Measurements from ENCODE around the gene SLC44A1.

The SLC44A1 gene

DNA sequence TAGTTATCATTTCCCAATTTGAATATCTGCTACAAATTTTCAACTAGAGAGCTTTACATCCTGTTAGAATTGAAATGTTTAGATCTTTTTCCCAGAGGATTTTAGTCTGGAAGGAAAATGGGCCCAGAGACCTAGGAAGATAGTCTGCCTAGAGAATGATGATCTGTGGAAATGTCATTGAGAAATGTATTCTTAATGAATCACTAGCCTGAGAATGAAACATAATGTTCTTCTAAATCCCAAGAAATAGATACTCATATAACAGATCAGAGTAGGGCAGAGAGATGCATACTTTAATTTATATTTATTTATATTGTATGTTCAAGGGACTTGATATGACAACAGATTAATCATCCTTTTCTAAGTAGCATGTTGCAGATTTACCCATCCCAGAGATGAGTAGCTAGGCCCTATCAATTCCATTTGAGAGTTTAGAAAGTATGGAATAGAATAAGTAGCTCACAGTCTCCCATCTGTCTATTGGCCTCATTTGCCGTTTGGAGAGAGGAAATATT lies 25.1 kb upstream of the SLC44A1 start:
- TF ChIP-seq POU6F1 (CRISPR knock-in tag; IDR thresholded peaks at IDR 0.05; ENCODE audit: borderline replicate concordance, low read depth), result no peak
- no peak for TF ChIP-seq CSDC2 (CRISPR knock-in tag; IDR thresholded peaks at IDR 0.05)
- TF ChIP-seq ESRRG (CRISPR knock-in tag; IDR thresholded peaks at IDR 0.05), result no peak
- no peak for TF ChIP-seq RARB (CRISPR knock-in tag; IDR thresholded peaks at IDR 0.05)
- TF ChIP-seq ZNF70 (CRISPR knock-in tag; IDR thresholded peaks at IDR 0.05), result no peak
- TF ChIP-seq, protein P1, sequence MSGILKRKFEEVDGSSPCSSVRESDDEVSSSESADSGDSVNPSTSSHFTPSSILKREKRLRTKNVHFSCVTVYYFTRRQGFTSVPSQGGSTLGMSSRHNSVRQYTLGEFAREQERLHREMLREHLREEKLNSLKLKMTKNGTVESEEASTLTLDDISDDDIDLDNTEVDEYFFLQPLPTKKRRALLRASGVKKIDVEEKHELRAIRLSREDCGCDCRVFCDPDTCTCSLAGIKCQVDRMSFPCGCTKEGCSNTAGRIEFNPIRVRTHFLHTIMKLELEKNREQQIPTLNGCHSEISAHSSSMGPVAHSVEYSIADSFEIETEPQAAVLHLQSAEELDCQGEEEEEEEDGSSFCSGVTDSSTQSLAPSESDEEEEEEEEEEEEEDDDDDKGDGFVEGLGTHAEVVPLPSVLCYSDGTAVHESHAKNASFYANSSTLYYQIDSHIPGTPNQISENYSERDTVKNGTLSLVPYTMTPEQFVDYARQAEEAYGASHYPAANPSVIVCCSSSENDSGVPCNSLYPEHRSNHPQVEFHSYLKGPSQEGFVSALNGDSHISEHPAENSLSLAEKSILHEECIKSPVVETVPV (CRISPR knock-in tag; IDR thresholded peaks at IDR 0.05), result no peak
- TF ChIP-seq ZNF8 (CRISPR knock-in tag; IDR thresholded peaks at IDR 0.05), result no peak
- no peak for TF ChIP-seq TOX (CRISPR knock-in tag; IDR thresholded peaks at IDR 0.05; ENCODE audit: borderline replicate concordance)
- TF ChIP-seq PPARA (CRISPR knock-in tag; IDR thresholded peaks at IDR 0.05; ENCODE audit: borderline replicate concordance), result no peak
- no peak for TF ChIP-seq ARNTL (CRISPR knock-in tag; IDR thresholded peaks at IDR 0.05; ENCODE audit: borderline replicate concordance, low read depth)
- no peak for TF ChIP-seq OSR1 (CRISPR knock-in tag; IDR thresholded peaks at IDR 0.05)
- TF ChIP-seq ZNF565 (CRISPR knock-in tag; conservative IDR thresholded peaks at IDR 0.05; ENCODE audit: low read depth), result no peak
- no peak for TF ChIP-seq TCF4 (CRISPR knock-in tag; IDR thresholded peaks at IDR 0.05; ENCODE audit: borderline replicate concordance)
- TF ChIP-seq BACH2 (CRISPR knock-in tag; IDR thresholded peaks at IDR 0.05; ENCODE audit: borderline replicate concordance), result no peak
- no peak for TF ChIP-seq ZC3H10 (CRISPR knock-in tag; IDR thresholded peaks at IDR 0.05)
- TF ChIP-seq, protein P2, sequence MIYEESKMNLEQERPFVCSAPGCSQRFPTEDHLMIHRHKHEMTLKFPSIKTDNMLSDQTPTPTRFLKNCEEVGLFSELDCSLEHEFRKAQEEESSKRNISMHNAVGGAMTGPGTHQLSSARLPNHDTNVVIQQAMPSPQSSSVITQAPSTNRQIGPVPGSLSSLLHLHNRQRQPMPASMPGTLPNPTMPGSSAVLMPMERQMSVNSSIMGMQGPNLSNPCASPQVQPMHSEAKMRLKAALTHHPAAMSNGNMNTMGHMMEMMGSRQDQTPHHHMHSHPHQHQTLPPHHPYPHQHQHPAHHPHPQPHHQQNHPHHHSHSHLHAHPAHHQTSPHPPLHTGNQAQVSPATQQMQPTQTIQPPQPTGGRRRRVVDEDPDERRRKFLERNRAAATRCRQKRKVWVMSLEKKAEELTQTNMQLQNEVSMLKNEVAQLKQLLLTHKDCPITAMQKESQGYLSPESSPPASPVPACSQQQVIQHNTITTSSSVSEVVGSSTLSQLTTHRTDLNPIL (CRISPR knock-in tag; IDR thresholded peaks at IDR 0.05; ENCODE audit: low read depth), result no peak
- no peak for TF ChIP-seq ZFP3 (CRISPR knock-in tag; IDR thresholded peaks at IDR 0.05)
- ATAC-seq, result no peak

DNA sequence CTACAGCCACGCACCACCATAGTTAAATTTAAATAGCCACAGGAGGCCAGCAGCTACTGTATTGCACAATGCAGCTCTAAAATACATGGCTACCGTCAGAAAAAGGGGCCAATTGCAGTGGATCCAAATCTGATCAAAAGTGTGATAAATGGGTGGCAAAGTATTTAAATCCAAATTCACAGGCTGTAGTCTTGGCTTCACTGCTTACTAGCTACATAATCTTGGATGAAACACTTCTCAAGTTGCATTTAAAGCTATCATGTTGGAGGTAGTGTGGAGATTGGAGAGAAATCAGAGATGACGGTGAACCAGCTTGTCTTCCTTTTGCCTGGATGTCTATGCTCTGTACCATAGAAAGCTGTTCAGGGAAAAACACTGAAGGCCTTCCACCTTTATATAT lies 24.0 kb upstream of the SLC44A1 start:
- no peak for ATAC-seq
- TF ChIP-seq ZFP30 (CRISPR knock-in tag; IDR thresholded peaks at IDR 0.05), result no peak
- TF ChIP-seq, protein P1 (CRISPR knock-in tag; IDR thresholded peaks at IDR 0.05), result no peak
- no peak for TF ChIP-seq PATZ1 (CRISPR knock-in tag; IDR thresholded peaks at IDR 0.05; ENCODE audit: borderline replicate concordance)
- no peak for TF ChIP-seq ISL1 (CRISPR knock-in tag; IDR thresholded peaks at IDR 0.05)
- no peak for TF ChIP-seq ZNF8 (CRISPR knock-in tag; IDR thresholded peaks at IDR 0.05)
- no peak for TF ChIP-seq TSHZ2 (CRISPR knock-in tag; IDR thresholded peaks at IDR 0.05)
- no peak for TF ChIP-seq OSR1 (CRISPR knock-in tag; IDR thresholded peaks at IDR 0.05)
- no peak for TF ChIP-seq POU6F1 (CRISPR knock-in tag; IDR thresholded peaks at IDR 0.05; ENCODE audit: borderline replicate concordance, low read depth)
- no peak for TF ChIP-seq TOX (CRISPR knock-in tag; IDR thresholded peaks at IDR 0.05; ENCODE audit: borderline replicate concordance)
- no peak for TF ChIP-seq ESRRG (CRISPR knock-in tag; IDR thresholded peaks at IDR 0.05)
- TF ChIP-seq BACH2 (CRISPR knock-in tag; IDR thresholded peaks at IDR 0.05; ENCODE audit: borderline replicate concordance), result no peak
- TF ChIP-seq TCF4 (CRISPR knock-in tag; IDR thresholded peaks at IDR 0.05; ENCODE audit: borderline replicate concordance), result no peak
- no peak for TF ChIP-seq GLIS3 (CRISPR knock-in tag; IDR thresholded peaks at IDR 0.05)

Measured in SK-N-SH treated with all-trans-retinoic acid at 6 μM for 48 hours (cell line).